ENCODE data around the gene ZNF277.

DNA sequence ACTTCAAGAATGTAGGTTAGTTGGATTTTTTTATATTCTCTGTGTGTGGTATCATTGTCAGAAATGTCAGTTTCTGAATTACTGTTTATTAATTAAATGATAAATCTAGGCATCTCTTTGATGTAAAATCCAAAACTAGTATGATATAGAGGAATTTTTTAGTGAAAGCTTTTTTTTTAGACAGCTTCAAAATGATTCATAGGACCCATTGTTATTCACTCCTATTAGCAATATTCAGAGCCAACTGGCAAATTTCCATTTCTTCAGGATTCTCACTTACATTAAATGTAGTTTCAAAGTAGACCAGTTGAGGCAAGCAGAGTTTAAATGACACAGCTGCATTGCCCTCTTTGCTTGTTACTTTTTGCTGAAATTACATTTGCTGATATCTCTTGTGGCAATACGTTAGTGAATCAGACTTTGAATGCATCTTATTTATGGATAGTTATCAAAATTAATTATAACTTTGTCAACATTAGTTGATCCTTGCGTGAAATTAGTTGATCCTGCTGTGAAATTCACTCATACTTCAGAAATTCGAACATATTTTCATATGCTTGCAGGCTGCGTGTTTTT, 20.3 kb downstream of the ZNF277 start:
- TF ChIP-seq EZH2phosphoT487 (IDR thresholded peaks at IDR 0.05; ENCODE audit: borderline replicate concordance) (no peak), POLR2A (IDR thresholded peaks at IDR 0.05; ENCODE audit: borderline replicate concordance, extremely low read depth, insufficient read depth, insufficient read length) (no peak), ZNF274 (IDR thresholded peaks at IDR 0.05; ENCODE audit: low read depth, low read length) (no peak), RAD21 (IDR thresholded peaks at IDR 0.05; ENCODE audit: low read depth) (no peak), YY1 (IDR thresholded peaks at IDR 0.05; ENCODE audit: extremely low read depth, insufficient replicate concordance, low read depth, low read length) (no peak), SP1 (IDR thresholded peaks at IDR 0.05; ENCODE audit: low read depth) (no peak)
- TF ChIP-seq, protein P1, sequence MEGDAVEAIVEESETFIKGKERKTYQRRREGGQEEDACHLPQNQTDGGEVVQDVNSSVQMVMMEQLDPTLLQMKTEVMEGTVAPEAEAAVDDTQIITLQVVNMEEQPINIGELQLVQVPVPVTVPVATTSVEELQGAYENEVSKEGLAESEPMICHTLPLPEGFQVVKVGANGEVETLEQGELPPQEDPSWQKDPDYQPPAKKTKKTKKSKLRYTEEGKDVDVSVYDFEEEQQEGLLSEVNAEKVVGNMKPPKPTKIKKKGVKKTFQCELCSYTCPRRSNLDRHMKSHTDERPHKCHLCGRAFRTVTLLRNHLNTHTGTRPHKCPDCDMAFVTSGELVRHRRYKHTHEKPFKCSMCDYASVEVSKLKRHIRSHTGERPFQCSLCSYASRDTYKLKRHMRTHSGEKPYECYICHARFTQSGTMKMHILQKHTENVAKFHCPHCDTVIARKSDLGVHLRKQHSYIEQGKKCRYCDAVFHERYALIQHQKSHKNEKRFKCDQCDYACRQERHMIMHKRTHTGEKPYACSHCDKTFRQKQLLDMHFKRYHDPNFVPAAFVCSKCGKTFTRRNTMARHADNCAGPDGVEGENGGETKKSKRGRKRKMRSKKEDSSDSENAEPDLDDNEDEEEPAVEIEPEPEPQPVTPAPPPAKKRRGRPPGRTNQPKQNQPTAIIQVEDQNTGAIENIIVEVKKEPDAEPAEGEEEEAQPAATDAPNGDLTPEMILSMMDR (IDR thresholded peaks at IDR 0.05 in 2 of 3, conservative IDR thresholded peaks at IDR 0.05 in 1 of 3; ENCODE audit: borderline replicate concordance in 1 of 3, insufficient read depth in 1 of 3, low read depth in 2 of 3, low read length in 2 of 3), result no peak

Data from HCT116 (cell line).